GM12801 (cell line): ENCODE results near the gene CDON.

Experiments
- TF ChIP-seq, protein P1 (sequence below): IDR thresholded peaks from one replicate; pipeline ENCODE4 v1.5.1; 2011; ENCODE audit warnings: control low read depth; ENCODE audit not compliant: insufficient read length; ENCODE audit errors: extremely low read depth

CDON gene

DNA sequence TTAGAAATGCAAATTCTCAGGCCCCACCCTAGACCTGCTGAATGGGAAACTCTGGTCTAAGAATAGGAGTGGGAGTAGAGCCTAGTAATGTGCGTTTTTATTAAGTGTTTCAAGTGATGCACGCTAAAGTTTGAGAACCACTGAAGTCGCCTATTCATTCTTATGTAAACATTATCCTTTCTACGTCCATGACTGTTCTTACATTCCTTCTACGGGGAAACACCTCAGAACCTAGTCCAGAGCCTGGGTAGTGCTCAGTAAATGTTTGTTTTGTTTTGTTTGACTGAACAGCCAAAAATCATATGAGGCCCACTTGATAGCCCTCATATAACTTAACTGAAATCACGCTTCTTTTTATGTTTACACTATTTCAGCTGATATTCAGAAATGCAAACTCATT lies 87.0 kb downstream of the CDON start:
- TF ChIP-seq, protein P1, sequence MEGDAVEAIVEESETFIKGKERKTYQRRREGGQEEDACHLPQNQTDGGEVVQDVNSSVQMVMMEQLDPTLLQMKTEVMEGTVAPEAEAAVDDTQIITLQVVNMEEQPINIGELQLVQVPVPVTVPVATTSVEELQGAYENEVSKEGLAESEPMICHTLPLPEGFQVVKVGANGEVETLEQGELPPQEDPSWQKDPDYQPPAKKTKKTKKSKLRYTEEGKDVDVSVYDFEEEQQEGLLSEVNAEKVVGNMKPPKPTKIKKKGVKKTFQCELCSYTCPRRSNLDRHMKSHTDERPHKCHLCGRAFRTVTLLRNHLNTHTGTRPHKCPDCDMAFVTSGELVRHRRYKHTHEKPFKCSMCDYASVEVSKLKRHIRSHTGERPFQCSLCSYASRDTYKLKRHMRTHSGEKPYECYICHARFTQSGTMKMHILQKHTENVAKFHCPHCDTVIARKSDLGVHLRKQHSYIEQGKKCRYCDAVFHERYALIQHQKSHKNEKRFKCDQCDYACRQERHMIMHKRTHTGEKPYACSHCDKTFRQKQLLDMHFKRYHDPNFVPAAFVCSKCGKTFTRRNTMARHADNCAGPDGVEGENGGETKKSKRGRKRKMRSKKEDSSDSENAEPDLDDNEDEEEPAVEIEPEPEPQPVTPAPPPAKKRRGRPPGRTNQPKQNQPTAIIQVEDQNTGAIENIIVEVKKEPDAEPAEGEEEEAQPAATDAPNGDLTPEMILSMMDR = no peak

DNA sequence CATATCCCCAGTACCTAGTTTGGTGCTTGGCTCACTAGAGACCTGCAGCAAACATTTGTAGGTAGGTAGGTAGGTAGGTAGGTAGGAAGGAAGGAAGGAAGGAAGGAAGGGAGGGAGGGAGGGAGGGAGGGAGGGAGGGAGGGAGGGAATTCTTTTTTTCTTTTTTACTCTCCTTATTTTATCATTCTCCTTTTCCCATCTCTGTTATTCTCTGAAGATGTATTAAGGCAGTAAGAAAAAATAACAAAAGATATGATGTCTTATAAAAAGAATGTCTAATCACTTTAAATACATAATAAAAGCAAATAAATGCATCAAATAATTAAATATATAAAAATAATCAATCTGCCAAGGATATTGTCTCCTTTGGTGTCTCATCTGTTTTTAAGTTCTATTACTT lies 88.4 kb downstream of the CDON start:
- TF ChIP-seq, protein P1 = no peak

DNA sequence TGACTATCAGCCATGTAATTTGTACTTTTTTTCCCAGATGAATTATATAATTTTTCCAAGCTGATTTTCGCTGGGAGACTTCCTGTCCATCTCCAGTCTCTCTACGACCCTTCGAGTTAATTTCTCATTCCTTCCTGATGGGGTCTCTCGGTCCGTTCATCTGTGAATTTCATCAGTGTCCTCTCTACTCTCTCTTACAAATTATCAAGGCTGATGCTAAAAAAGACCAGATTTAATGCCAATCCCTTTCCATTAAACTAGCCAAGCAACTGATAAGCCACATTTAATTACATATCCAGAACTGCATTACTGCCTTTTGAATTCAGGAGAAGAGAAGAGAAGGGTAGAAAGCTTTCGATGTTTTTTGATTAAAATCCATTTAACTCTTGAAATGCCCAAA lies 91.0 kb downstream of the CDON start:
- TF ChIP-seq, protein P1 = no peak

DNA sequence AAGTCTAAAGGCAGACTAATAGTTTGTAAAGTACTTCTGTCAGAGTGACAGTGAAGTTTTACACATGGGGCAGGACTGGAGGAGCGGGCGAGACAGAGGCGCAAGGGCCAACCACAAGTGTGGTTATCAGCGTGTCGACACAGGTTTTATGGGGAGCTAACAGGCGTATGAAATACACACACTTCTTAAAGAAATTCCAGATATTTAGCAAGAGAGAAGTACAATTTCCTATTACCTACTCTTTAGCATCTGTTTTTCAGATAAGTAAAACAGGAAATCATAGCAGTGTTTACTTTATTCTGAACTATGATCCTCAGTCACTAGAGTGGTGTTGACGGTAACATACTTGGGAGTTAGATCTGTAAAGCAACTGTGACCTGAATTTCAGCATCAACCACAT lies 94.3 kb downstream of the CDON start:
- TF ChIP-seq, protein P1 = no peak

DNA sequence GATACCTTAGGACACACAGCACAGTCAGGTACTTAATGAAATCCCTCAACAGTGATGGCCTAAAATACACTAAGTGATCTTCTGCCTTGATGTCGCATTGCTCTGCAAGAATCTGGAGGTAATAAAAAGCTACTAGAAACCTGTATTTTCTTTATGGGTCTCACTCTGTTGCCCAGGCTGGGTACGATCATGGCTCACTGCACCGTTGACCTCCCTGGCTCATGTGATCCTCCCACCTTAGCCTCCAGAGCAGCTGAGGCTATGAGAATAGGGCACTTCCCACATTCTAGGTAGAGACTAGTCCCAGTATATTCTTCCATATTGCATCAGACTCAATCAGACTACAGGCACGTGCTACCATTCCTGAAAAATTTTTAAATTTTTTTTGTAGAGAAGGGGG lies 95.2 kb downstream of the CDON start:
- TF ChIP-seq, protein P1 = no peak

DNA sequence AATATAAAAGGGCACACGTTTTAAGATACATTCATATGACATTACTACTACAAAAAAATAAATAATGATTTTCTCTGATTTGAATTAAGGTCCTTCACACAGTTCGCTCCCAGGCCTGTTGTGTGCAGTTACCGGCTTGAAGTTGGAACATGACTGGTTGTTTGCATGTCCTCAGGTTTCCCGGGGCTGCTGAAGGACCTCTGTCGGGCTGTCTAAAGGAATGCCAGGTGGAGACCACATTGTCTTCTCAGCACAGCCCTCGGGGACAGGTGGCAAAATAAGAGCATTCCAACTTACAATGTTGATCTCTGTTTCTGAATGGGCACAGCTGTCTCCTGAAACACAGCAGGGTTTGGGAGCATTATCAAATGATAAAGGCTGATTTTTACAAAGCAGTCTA lies 101.9 kb downstream of the CDON start:
- TF ChIP-seq, protein P1 = no peak

DNA sequence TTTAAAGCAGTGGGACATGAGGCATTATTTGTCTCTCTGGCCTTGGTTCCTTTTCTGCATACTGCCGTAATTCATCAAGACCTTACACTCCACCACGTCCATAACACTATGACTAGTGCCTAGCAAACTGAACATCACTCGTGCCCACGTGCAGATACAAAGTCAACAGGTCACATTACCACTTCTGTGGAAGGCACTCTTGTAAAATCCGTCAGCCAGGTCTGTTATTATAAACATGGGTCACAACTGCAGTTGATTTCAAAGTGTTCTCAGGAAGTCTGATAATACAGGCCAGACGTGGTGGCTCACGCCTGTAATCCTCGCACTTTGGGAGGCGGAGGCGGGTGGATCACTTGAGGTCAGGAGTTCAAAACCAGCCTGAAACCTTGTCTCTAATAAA lies 102.7 kb downstream of the CDON start:
- TF ChIP-seq, protein P1 = no peak

DNA sequence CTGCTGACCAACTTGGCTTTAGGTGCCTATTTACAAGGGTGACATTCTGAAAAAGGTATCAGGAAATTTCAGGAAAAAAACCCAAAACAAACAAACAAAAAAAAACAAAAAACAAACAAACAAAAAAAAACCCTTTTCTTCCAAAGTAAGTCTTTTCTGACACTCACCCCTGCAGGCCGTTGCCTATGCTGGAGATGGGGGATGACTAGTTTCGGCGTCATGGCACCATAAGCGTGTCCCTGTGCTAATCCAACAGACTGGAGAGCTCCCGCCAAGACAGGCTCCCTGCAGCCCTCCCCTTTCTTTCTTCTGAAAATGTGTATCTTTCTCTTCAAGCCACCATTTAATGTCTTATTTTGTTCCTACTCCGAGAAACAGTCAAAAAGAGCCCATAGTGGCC lies 103.2 kb downstream of the CDON start:
- TF ChIP-seq, protein P1 = no peak
